ENCODE data around the gene DHX32. TPM values are rescaled to one million over a fixed set of nuclear protein-coding genes. Genes with fewer than 3 reads are reported as not detected.

The DHX32 gene
- total and polyA plus RNA-seq, 2 experiments from 2014 or later = 40.6 to 50.8 TPM

DNA sequence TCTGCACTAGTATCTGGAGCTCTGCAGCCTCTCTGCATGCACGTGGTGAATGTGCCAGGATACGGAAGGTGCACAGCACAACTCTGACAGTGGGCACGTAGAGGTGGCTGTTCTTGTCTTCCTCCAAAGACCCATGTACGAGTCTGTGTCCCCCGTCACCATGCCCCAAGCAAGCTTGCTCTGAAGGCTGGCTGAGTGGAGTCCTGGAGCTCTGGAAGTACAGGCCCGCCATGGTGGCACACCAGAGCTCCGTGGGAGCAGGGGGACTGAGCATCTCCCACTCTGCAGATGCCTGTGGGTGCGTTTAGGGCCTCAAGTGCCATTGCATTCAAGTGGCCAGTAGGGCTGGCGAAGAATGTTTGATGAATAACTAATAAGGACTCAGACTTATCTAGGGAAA, 40.7 kb downstream of the DHX32 start:
- no peaks in the 10 kb centered on the region for H3K36me3 ChIP-seq (replicated peaks; ENCODE audit: insufficient read depth, low read depth)
- WGBS (ENCODE audit: low lambda C conversion rate, missing lambda C conversion rate) = 95% methylated on average over 9 of the region's 9 CpGs
- no peaks in the 10 kb centered on the region for H3K4me1 ChIP-seq (ENCODE audit: insufficient read depth)
- no peak overlapping the region for H3K4me2 ChIP-seq
- TF ChIP-seq, protein P1, sequence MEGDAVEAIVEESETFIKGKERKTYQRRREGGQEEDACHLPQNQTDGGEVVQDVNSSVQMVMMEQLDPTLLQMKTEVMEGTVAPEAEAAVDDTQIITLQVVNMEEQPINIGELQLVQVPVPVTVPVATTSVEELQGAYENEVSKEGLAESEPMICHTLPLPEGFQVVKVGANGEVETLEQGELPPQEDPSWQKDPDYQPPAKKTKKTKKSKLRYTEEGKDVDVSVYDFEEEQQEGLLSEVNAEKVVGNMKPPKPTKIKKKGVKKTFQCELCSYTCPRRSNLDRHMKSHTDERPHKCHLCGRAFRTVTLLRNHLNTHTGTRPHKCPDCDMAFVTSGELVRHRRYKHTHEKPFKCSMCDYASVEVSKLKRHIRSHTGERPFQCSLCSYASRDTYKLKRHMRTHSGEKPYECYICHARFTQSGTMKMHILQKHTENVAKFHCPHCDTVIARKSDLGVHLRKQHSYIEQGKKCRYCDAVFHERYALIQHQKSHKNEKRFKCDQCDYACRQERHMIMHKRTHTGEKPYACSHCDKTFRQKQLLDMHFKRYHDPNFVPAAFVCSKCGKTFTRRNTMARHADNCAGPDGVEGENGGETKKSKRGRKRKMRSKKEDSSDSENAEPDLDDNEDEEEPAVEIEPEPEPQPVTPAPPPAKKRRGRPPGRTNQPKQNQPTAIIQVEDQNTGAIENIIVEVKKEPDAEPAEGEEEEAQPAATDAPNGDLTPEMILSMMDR (IDR thresholded peaks at IDR 0.05; ENCODE audit: poor library complexity) = no peak
- TF ChIP-seq EZH2 (IDR thresholded peaks at IDR 0.05; ENCODE audit: borderline replicate concordance) (no peak), EZH2phosphoT487 (IDR thresholded peaks at IDR 0.05; ENCODE audit: low read depth, severe bottlenecking, unreplicated experiment) (no peak)
- no peak for DNase-seq (ENCODE audit: low spot score)
- no peaks in the 10 kb centered on the region for H3K79me2 ChIP-seq
- H3K9me2 ChIP-seq (replicated peaks; ENCODE audit: insufficient read depth) = no peaks in the 10 kb centered on the region
- no peak overlapping the region for H2AFZ ChIP-seq
- H3K9me3 ChIP-seq (ENCODE audit: low read depth) = no peaks in the 10 kb centered on the region
- H3K27me3 ChIP-seq = no peaks in the 10 kb centered on the region
- H3K4me3 ChIP-seq = no peak overlapping the region
- no peak overlapping the region for H3K27ac ChIP-seq
- no peaks in the 10 kb centered on the region for H4K20me1 ChIP-seq (ENCODE audit: insufficient read depth, poor library complexity, severe bottlenecking)

DNA sequence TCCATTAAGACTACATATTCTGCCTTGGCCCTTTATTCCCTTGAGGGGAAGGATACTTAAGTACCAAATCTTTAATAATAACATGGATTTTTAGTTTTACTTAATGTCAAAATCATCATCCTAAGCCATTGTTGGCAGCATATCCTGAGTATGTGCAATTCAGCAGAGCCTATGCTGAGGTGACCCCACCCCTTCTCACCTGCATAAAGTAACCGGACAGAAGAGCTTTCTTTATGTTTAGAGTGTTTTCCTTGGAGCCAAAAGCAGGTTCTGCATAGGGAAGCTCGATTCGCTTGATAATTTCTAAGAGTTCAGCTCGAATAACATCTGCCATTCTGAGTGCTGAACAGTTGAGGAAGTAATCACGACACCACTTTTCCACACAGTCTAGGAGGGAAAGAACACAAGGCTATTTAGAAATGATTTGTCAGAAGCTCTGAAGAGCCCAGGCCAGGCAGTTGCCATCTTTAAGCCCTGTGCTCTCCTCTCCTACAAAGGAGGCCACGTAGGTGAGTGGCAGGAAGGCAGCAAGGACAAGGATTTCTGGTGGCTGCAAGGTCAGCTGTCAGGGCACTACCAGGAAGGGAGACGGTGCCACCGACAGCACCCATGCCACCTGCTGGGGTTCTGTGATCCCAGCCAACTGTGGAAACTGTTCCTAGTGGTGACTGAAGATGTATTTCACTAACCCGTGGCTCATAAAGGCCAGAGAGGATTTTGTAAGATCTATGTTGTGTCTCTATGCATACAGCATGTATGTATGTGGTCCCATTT, 42.1 kb downstream of the DHX32 start:
- DNase-seq (ENCODE audit: low spot score) = no peak
- H4K20me1 ChIP-seq (ENCODE audit: insufficient read depth, poor library complexity, severe bottlenecking) = no peaks in the 10 kb centered on the region
- no peaks in the 10 kb centered on the region for H3K9me3 ChIP-seq (ENCODE audit: low read depth)
- H3K9me2 ChIP-seq (replicated peaks; ENCODE audit: insufficient read depth) = no peaks in the 10 kb centered on the region
- H2AFZ ChIP-seq = no peak overlapping the region
- H3K79me2 ChIP-seq = no peaks in the 10 kb centered on the region
- no peak overlapping the region for H3K27ac ChIP-seq
- no peak overlapping the region for H3K4me2 ChIP-seq
- no peak for TF ChIP-seq EZH2phosphoT487 (IDR thresholded peaks at IDR 0.05; ENCODE audit: low read depth, severe bottlenecking, unreplicated experiment)
- TF ChIP-seq EZH2 (IDR thresholded peaks at IDR 0.05; ENCODE audit: borderline replicate concordance) = no peak
- TF ChIP-seq, protein P1 (IDR thresholded peaks at IDR 0.05; ENCODE audit: poor library complexity) = no peak
- no peaks in the 10 kb centered on the region for H3K4me1 ChIP-seq (ENCODE audit: insufficient read depth)
- 95% methylated on average over 9 of the region's 9 CpGs for WGBS (ENCODE audit: low lambda C conversion rate, missing lambda C conversion rate)
- H3K36me3 ChIP-seq (replicated peaks; ENCODE audit: insufficient read depth, low read depth) = no peaks in the 10 kb centered on the region
- no peaks in the 10 kb centered on the region for H3K27me3 ChIP-seq
- no peak overlapping the region for H3K4me3 ChIP-seq

DNA sequence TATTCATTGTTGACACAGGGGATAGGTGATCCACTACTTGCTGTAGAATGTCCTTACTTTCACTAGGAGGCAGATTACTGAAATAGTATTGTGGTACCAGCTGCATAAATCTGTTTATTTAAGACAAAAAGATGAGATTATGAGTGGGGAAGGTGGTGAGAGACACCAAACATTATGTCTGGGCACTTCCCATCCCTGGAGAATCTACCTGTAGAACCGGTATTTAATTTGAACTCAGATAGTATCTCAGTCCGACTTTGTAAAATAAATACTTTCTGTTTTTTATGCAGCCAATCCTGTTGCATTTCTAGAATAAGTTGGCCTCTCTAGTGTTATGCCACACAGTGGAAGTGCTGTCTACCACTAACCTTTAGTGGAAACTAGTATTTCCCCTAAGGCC, 44.3 kb downstream of the DHX32 start:
- H3K27me3 ChIP-seq = no peaks in the 10 kb centered on the region
- no peaks in the 10 kb centered on the region for H4K20me1 ChIP-seq (ENCODE audit: insufficient read depth, poor library complexity, severe bottlenecking)
- no peak overlapping the region for H3K4me3 ChIP-seq
- H3K4me2 ChIP-seq = no peak overlapping the region
- no peak overlapping the region for H2AFZ ChIP-seq
- WGBS (ENCODE audit: low lambda C conversion rate, missing lambda C conversion rate) = 88% methylated on average over 2 of the region's 2 CpGs
- no peaks in the 10 kb centered on the region for H3K9me2 ChIP-seq (replicated peaks; ENCODE audit: insufficient read depth)
- H3K4me1 ChIP-seq (ENCODE audit: insufficient read depth) = no peaks in the 10 kb centered on the region
- H3K27ac ChIP-seq = no peak overlapping the region
- no peaks in the 10 kb centered on the region for H3K9me3 ChIP-seq (ENCODE audit: low read depth)
- no peak for DNase-seq (ENCODE audit: low spot score)
- no peak for TF ChIP-seq EZH2 (IDR thresholded peaks at IDR 0.05; ENCODE audit: borderline replicate concordance)
- TF ChIP-seq, protein P1 (IDR thresholded peaks at IDR 0.05; ENCODE audit: poor library complexity) = no peak
- no peak for TF ChIP-seq EZH2phosphoT487 (IDR thresholded peaks at IDR 0.05; ENCODE audit: low read depth, severe bottlenecking, unreplicated experiment)
- no peaks in the 10 kb centered on the region for H3K79me2 ChIP-seq
- no peaks in the 10 kb centered on the region for H3K36me3 ChIP-seq (replicated peaks; ENCODE audit: insufficient read depth, low read depth)

All from hepatocyte (in vitro differentiated cells).